Osteoblast (primary cell): ENCODE results near the gene EXOC6. TPM values are rescaled to one million over a fixed set of nuclear protein-coding genes. Genes with fewer than 3 reads are reported as not detected.

Experiments
- DNase-seq: peaks from one replicate; pipeline ENCODE4 v3.0.0; 2011; ENCODE audit warnings: low spot score, mixed read lengths; ENCODE audit not compliant: insufficient read length; ENCODE audit errors: missing footprints
- H2AFZ ChIP-seq: 2 replicates; pipeline ENCODE4 v1.6.0; 2011; ENCODE audit warnings: mild to moderate bottlenecking, low read length
- H3K27ac ChIP-seq: 2 replicates; pipeline ENCODE4 v1.5.1; 2011; ENCODE audit warnings: mild to moderate bottlenecking, low read depth, low read length, moderate library complexity
- H3K27me3 ChIP-seq: 2 replicates; pipeline ENCODE4 v1.6.0; 2012; ENCODE audit warnings: mild to moderate bottlenecking, control low read depth, inconsistent platforms, low read length, moderate library complexity; ENCODE audit not compliant: insufficient read depth
- H3K36me3 ChIP-seq: 2 replicates; pipeline ENCODE4 v1.5.1; 2011; ENCODE audit warnings: mild to moderate bottlenecking, low read length, control low read depth, moderate library complexity; ENCODE audit not compliant: insufficient read depth
- H3K4me1 ChIP-seq: 2 replicates; pipeline ENCODE4 v1.5.1; 2011; ENCODE audit warnings: mild to moderate bottlenecking, low read length, control low read depth, moderate library complexity; ENCODE audit not compliant: insufficient read depth
- H3K4me2 ChIP-seq: 2 replicates; pipeline ENCODE4 v1.6.0; 2011; ENCODE audit warnings: mild to moderate bottlenecking, low read length; ENCODE audit not compliant: insufficient read depth
- H3K4me3 ChIP-seq: fragments of 200-600 bp; sonication (generic); 3 replicates; pipeline ENCODE4 v1.5.1; 2012; ENCODE audit warnings: mild to moderate bottlenecking, low read length, inconsistent platforms; ENCODE audit not compliant: insufficient read depth
- H3K79me2 ChIP-seq: 2 replicates; pipeline ENCODE4 v1.6.0; 2012; ENCODE audit warnings: mild to moderate bottlenecking, low read length, control low read depth, inconsistent platforms; ENCODE audit not compliant: insufficient read depth
- H3K9me3 ChIP-seq: 2 replicates; pipeline ENCODE4 v1.5.1; 2011; ENCODE audit warnings: low read depth, low read length, control low read depth
- H4K20me1 ChIP-seq: 2 replicates; pipeline ENCODE4 v1.6.0; 2012; ENCODE audit warnings: mild to moderate bottlenecking, low read length, control low read depth; ENCODE audit not compliant: insufficient read depth
- total RNA-seq: library from RNA; depleted of rRNA; stranded (reverse); fragments of >200 nt; gene quantifications from 2 replicates; pipeline ENCODE4 v1.2.3, GENCODE V29; 2012
- TF ChIP-seq, protein P1 (sequence below): IDR thresholded peaks from 2 replicates; pipeline ENCODE4 v1.5.1; 2011; ENCODE audit warnings: mild to moderate bottlenecking, low read depth, low read length, moderate library complexity; ENCODE audit errors: extremely low read depth

EXOC6 gene
- total RNA-seq, 1 donor, result 8.7 TPM

DNA sequence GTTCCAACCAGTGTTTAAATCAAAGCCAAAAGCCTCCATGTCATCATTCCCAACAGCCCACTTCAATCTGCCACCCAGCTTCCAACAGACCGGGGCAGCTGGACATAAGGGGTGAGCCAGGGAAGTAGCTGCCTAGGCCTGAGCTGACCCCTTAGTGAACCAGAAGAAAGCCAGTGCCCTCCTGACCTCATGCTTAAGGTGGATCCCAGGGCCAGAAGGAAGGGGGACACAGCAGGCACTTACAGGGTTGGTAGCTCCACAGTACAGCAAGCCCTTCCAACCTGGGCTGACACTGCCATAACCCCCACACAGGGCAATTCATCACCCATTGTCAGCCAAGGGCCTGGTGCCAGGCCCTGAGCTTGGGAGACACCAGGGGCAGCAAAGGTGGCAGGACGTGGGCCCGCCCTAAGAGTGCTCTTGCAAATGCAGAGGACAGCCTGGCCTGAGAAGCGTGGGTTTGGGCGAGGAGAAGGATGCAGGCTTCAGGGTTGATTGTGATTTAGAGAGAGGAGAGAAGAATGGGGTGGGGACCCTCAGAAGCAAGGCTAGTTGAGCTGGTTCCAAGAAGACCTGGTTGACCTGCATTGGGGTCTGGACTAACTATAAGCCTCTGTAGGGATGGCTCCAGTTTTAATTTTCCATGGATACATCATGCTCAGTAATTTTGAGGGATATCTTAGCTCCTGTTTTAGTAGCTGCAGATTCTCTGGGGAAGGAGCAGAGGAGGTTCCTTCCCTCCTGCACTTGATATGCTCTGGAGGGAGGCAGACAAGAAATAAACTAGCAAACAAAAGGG, 222.3 kb downstream of the EXOC6 start:
- no peaks in the 10 kb centered on the region for H3K79me2 ChIP-seq
- peak; percentile 86 for DNase-seq
- no peak overlapping the region for H2AFZ ChIP-seq
- H3K36me3 ChIP-seq, result no peaks in the 10 kb centered on the region
- TF ChIP-seq, protein P1, sequence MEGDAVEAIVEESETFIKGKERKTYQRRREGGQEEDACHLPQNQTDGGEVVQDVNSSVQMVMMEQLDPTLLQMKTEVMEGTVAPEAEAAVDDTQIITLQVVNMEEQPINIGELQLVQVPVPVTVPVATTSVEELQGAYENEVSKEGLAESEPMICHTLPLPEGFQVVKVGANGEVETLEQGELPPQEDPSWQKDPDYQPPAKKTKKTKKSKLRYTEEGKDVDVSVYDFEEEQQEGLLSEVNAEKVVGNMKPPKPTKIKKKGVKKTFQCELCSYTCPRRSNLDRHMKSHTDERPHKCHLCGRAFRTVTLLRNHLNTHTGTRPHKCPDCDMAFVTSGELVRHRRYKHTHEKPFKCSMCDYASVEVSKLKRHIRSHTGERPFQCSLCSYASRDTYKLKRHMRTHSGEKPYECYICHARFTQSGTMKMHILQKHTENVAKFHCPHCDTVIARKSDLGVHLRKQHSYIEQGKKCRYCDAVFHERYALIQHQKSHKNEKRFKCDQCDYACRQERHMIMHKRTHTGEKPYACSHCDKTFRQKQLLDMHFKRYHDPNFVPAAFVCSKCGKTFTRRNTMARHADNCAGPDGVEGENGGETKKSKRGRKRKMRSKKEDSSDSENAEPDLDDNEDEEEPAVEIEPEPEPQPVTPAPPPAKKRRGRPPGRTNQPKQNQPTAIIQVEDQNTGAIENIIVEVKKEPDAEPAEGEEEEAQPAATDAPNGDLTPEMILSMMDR, result no peak
- no peak overlapping the region for H3K4me3 ChIP-seq
- no peaks in the 10 kb centered on the region for H4K20me1 ChIP-seq
- peaks cover 86% of the 10 kb centered on the region for H3K27me3 ChIP-seq
- H3K4me1 ChIP-seq, result no peaks in the 10 kb centered on the region
- H3K9me3 ChIP-seq, result no peaks in the 10 kb centered on the region
- no peak overlapping the region for H3K4me2 ChIP-seq
- H3K27ac ChIP-seq, result no peak overlapping the region

DNA sequence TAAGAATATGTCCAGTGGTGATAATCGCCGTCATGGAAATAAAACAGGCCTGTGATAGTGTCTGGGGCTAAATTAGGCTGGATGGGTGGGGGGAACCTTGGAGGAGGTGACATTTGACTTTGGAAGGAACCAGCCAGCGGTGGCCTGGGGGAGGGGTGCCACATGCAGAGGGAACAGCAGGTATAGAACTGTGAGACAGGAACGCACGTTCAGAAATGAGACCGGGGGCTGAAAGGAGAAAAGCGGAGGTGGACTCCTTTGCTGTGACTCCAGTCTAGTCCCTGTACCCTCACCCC, 222.8 kb downstream of the EXOC6 start:
- H3K27ac ChIP-seq, result no peak overlapping the region
- H3K27me3 ChIP-seq, result peaks cover 86% of the 10 kb centered on the region
- H3K36me3 ChIP-seq, result no peaks in the 10 kb centered on the region
- DNase-seq, result peak; percentile 47
- TF ChIP-seq, protein P1, result no peak
- H3K79me2 ChIP-seq, result no peaks in the 10 kb centered on the region
- no peaks in the 10 kb centered on the region for H3K4me1 ChIP-seq
- H4K20me1 ChIP-seq, result no peaks in the 10 kb centered on the region
- H3K9me3 ChIP-seq, result no peaks in the 10 kb centered on the region
- no peak overlapping the region for H3K4me3 ChIP-seq
- H2AFZ ChIP-seq, result no peak overlapping the region
- no peak overlapping the region for H3K4me2 ChIP-seq

DNA sequence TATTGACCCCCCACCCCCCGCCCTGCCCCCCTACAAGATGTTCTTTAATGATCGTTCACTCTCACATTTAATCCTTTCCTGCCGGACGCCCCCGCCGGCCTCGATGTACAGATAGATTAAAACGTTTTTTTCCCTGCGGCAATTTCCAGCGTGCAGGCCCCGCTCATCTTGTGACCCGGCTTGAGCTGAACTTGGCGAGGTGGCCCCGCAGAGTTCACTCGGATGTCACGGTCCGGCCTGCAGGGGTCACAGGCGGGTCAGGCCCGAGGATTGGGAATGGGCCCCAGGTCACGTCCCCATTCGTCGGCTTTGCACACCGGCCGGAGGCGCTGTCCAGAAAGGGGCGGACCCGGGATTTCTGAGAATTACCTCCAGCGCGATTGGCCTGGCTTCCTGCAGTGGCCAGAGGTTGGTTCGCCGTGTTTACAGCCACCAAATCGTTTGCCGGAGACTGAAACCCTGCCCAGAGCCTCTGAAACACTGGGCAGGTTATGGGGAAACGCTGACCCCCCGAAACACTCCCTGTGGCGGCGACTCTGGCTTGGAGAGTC, 223.4 kb downstream of the EXOC6 start:
- peak overlapping the region; percentile 33 for H3K4me3 ChIP-seq
- H3K27me3 ChIP-seq, result peaks cover 83% of the 10 kb centered on the region
- DNase-seq, result peak; percentile 85
- peaks cover under 1% of the 10 kb centered on the region for H3K4me1 ChIP-seq
- H2AFZ ChIP-seq, result no peak overlapping the region
- no peaks in the 10 kb centered on the region for H3K79me2 ChIP-seq
- no peak overlapping the region for H3K27ac ChIP-seq
- no peaks in the 10 kb centered on the region for H3K36me3 ChIP-seq
- no peaks in the 10 kb centered on the region for H3K9me3 ChIP-seq
- no peaks in the 10 kb centered on the region for H4K20me1 ChIP-seq
- TF ChIP-seq, protein P1, result no peak
- H3K4me2 ChIP-seq, result peak overlapping the region; percentile 61

DNA sequence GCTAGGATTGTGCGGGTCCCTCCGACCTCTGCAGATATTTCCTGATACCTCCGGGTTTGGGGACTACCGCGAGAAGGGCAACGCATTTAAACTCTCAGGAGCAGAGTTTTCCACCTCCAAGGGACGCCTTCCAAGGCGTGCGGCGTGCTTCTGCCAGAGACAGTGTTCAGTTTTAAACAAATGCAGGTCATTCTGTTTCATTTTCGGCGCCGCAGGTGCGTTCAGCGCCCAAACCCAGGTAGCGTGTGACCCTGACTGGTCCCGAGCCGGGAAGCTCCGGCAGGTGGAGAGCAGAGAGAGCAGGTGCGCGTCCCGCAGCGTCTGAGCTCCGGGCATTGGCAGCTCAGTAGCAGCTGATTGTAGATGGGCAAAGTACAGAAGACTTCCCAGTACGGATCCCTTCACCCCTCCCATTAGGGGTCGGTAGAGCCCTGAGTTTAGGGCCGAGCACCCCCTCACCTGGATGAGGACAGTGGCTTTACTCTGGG, 223.9 kb downstream of the EXOC6 start:
- peaks cover 3% of the 10 kb centered on the region for H3K4me1 ChIP-seq
- peak overlapping the region; percentile 61 for H3K4me2 ChIP-seq
- peaks cover 78% of the 10 kb centered on the region for H3K27me3 ChIP-seq
- H4K20me1 ChIP-seq, result no peaks in the 10 kb centered on the region
- H3K4me3 ChIP-seq, result peak overlapping the region; percentile 33
- no peaks in the 10 kb centered on the region for H3K9me3 ChIP-seq
- no peak overlapping the region for H3K27ac ChIP-seq
- TF ChIP-seq, protein P1, result no peak
- H2AFZ ChIP-seq, result no peak overlapping the region
- no peaks in the 10 kb centered on the region for H3K36me3 ChIP-seq
- DNase-seq, result peak; percentile 80
- no peaks in the 10 kb centered on the region for H3K79me2 ChIP-seq
